HCT116 (cell line): ENCODE results near the gene MIF4GD. TPM values are rescaled to one million over a fixed set of nuclear protein-coding genes. Genes with fewer than 3 reads are reported as not detected.

Experiments used
- ATAC-seq: fragments of 200-7000 bp; cut with Tn5 transposase; 2 replicates; pipeline ENCODE4 v1.9.1; 2020; ENCODE audit warnings: mild to moderate bottlenecking, moderate library complexity
- BruUV-seq: library from RNA; stranded (reverse); fragments of 400-500 nt; replicated peaks from 2 replicates; lab custom pipeline; 2021; lab: Mats Ljungman, UMichigan
- CTCF ChIA-PET: fragments of 300-600 bp; sonication (Branson Sonifier 250); formaldehyde crosslinking; loops from one replicate; lab custom pipeline; 2021; ENCODE audit warnings: antibody characterized with exemption; lab: Charles Lee
- POLR2A ChIA-PET: fragments of 300-600, 350-600 bp; sonication (Branson Sonifier 250); formaldehyde crosslinking; loops from one replicate; lab custom pipeline; 2021; ENCODE audit warnings: antibody characterized with exemption; lab: Charles Lee
- RAD21 ChIA-PET, 2 experiments: fragments of 300-600 bp; sonication (Branson Sonifier 250); formaldehyde crosslinking; loops; one replicate each; lab custom pipeline; 2023; ENCODE audit warnings: low total read pairs in 2 of 2; ENCODE audit not compliant: uncharacterized antibody in 2 of 2, unreplicated experiment in 2 of 2, low non-redundant PET in 1 of 2; lab: Charles Lee
- DNase-seq: peaks from one replicate; pipeline ENCODE4 v3.0.0-alpha.2; 2010; ENCODE audit warnings: low read depth, low spot score
- H2AFZ ChIP-seq: fragments of 200-600 bp; shearing (Covaris generic), sonication (generic); 2 replicates; pipeline ENCODE4 v1.6.1; 2017; ENCODE audit warnings: low read depth, mixed run types, mixed read lengths, antibody characterized with exemption, low read length; ENCODE audit not compliant: poor library complexity, severe bottlenecking
- H3K27ac ChIP-seq: 2 replicates; pipeline ENCODE4 v1.5.1; 2012; ENCODE audit warnings: low read depth, low read length
- H3K27me3 ChIP-seq: fragments of 200-600 bp; sonication (generic); 2 replicates; pipeline ENCODE4 v1.6.1; 2016; ENCODE audit warnings: mixed run types, low read length, mixed read lengths; ENCODE audit not compliant: insufficient read depth
- H3K36me3 ChIP-seq, 2 experiments: fragments of 200-500 bp in 1 of 2; fragments of 200-600 bp in 1 of 2; sonication (Bioruptor generic) in 1 of 2; sonication (generic) in 1 of 2; 2 replicates each; pipeline versions ENCODE4 v1.5.1 to v1.6.1; 2014 to 2016; ENCODE audit warnings: low read length in 2 of 2, inconsistent platforms in 1 of 2, mixed read lengths in 1 of 2, mixed run types in 1 of 2; ENCODE audit not compliant: insufficient read depth in 2 of 2, control insufficient read depth in 1 of 2
- H3K4me1 ChIP-seq, 2 experiments: fragments of 200-600 bp in 1 of 2; sonication (generic) in 1 of 2; 2 replicates each; pipeline versions ENCODE4 v1.5.1 to v1.6.1; 2012 to 2017; ENCODE audit warnings: low read length in 2 of 2, inconsistent platforms in 1 of 2, mild to moderate bottlenecking in 1 of 2, mixed read lengths in 1 of 2, mixed run types in 1 of 2, moderate library complexity in 1 of 2; ENCODE audit not compliant: insufficient read depth in 2 of 2, control insufficient read depth in 1 of 2
- H3K4me2 ChIP-seq: fragments of 200-600 bp; sonication (generic); 2 replicates; pipeline ENCODE4 v1.6.1; 2017; ENCODE audit warnings: mixed run types, low read length, mixed read lengths
- H3K4me3 ChIP-seq, 2 experiments: fragments of 200-600 bp in 1 of 2; sonication (generic) in 1 of 2; replicated peaks in 1 of 2; 2 replicates each; pipeline ENCODE4 v1.5.1; 2011 to 2016; ENCODE audit warnings: low read length in 2 of 2, control low read depth in 1 of 2, low read depth in 1 of 2, mild to moderate bottlenecking in 1 of 2, mixed read lengths in 1 of 2, mixed run types in 1 of 2
- H3K79me2 ChIP-seq: fragments of 200-600 bp; sonication (generic); 2 replicates; pipeline ENCODE4 v1.6.1; 2017; ENCODE audit warnings: mild to moderate bottlenecking, mixed run types, low read length, moderate library complexity, mixed read lengths; ENCODE audit not compliant: insufficient read depth
- H3K9ac ChIP-seq: fragments of 200-600 bp; sonication (generic); 2 replicates; pipeline ENCODE4 v1.6.1; 2016; ENCODE audit warnings: low read length, mixed read lengths
- H3K9me2 ChIP-seq: fragments of 200-600 bp; sonication (generic), shearing (Covaris generic); 2 replicates; pipeline ENCODE4 v1.6.1; 2017; ENCODE audit warnings: mixed run types, mild to moderate bottlenecking, moderate library complexity; ENCODE audit not compliant: insufficient read depth
- H3K9me3 ChIP-seq, 2 experiments: fragments of 200-500 bp in 1 of 2; fragments of 200-600 bp in 1 of 2; sonication (Bioruptor generic) in 1 of 2; sonication (generic) in 1 of 2; 2 replicates each; pipeline ENCODE4 v1.6.1; 2014 to 2017; ENCODE audit warnings: low read length in 2 of 2, mixed read lengths in 2 of 2, inconsistent platforms in 1 of 2, low read depth in 1 of 2, mild to moderate bottlenecking in 1 of 2, mixed run types in 1 of 2, moderate library complexity in 1 of 2; ENCODE audit not compliant: control insufficient read depth in 1 of 2, insufficient read depth in 1 of 2
- H4K20me1 ChIP-seq: fragments of 200-600 bp; sonication (generic), shearing (Covaris generic); 2 replicates; pipeline ENCODE4 v1.6.1; 2017; ENCODE audit warnings: mixed run types, mild to moderate bottlenecking, moderate library complexity; ENCODE audit not compliant: insufficient read depth
- ATF3 ChIP-seq: IDR thresholded peaks from 2 replicates; pipeline ENCODE4 v1.6.1; 2012
- CBX3 ChIP-seq: IDR thresholded peaks from 2 replicates; pipeline ENCODE4 v1.6.1; 2012; ENCODE audit warnings: low read depth
- CEBPB ChIP-seq: IDR thresholded peaks from 2 replicates; pipeline ENCODE4 v1.6.1; 2012; ENCODE audit warnings: low read depth
- CTCF ChIP-seq, 3 experiments: fragments of 200-600 bp in 1 of 3; sonication (generic) in 1 of 3; IDR thresholded peaks in 2 of 3; conservative IDR thresholded peaks in 1 of 3; 2 replicates each; pipeline ENCODE4 v1.5.1; 2012 to 2017; ENCODE audit warnings: low read depth in 2 of 3, low read length in 2 of 3, antibody characterized with exemption in 1 of 3, borderline replicate concordance in 1 of 3, control low read depth in 1 of 3, mild to moderate bottlenecking in 1 of 3, mixed read lengths in 1 of 3, mixed run types in 1 of 3, moderate library complexity in 1 of 3; ENCODE audit not compliant: insufficient read depth in 1 of 3
- ELF1 ChIP-seq: IDR thresholded peaks from 2 replicates; pipeline ENCODE4 v1.6.1; 2012; ENCODE audit warnings: low read depth, borderline replicate concordance
- EZH2phosphoT487 ChIP-seq: fragments of 200-600 bp; IDR thresholded peaks from 2 replicates; pipeline ENCODE4 v1.6.1; 2018; ENCODE audit warnings: antibody characterized with exemption, borderline replicate concordance
- FOSL1 ChIP-seq: IDR thresholded peaks from 2 replicates; pipeline ENCODE4 v1.6.1; 2012; ENCODE audit warnings: low read depth
- MAX ChIP-seq: IDR thresholded peaks from 2 replicates; pipeline ENCODE4 v1.6.1; 2012
- POLR2A ChIP-seq: IDR thresholded peaks from 2 replicates; pipeline ENCODE4 v1.7.0; 2011; ENCODE audit warnings: borderline replicate concordance; ENCODE audit not compliant: insufficient read depth, insufficient read length; ENCODE audit errors: extremely low read depth
- POLR2AphosphoS5 ChIP-seq: IDR thresholded peaks from 2 replicates; pipeline ENCODE4 v1.6.1; 2011; ENCODE audit warnings: mild to moderate bottlenecking, low read depth, low read length, moderate library complexity
- RAD21 ChIP-seq: IDR thresholded peaks from 2 replicates; pipeline ENCODE4 v1.6.1; 2012; ENCODE audit warnings: low read depth, mild to moderate bottlenecking
- REST ChIP-seq: IDR thresholded peaks from 2 replicates; pipeline ENCODE4 v1.6.1; 2012; ENCODE audit warnings: low read depth
- SIN3A ChIP-seq: IDR thresholded peaks from 2 replicates; pipeline ENCODE4 v1.6.1; 2012; ENCODE audit warnings: low read depth
- SP1 ChIP-seq: IDR thresholded peaks from 2 replicates; pipeline ENCODE4 v1.6.1; 2012; ENCODE audit warnings: low read depth
- SRF ChIP-seq: IDR thresholded peaks from 2 replicates; pipeline ENCODE4 v1.6.1; 2012; ENCODE audit warnings: low read depth
- YY1 ChIP-seq: IDR thresholded peaks from 2 replicates; pipeline ENCODE4 v1.6.1; 2011; ENCODE audit warnings: low read length, low read depth, moderate library complexity, mild to moderate bottlenecking; ENCODE audit not compliant: insufficient replicate concordance; ENCODE audit errors: extremely low read depth
- ZBTB33 ChIP-seq: IDR thresholded peaks from 2 replicates; pipeline ENCODE4 v1.6.1; 2011; ENCODE audit warnings: mild to moderate bottlenecking, low read length, moderate library complexity; ENCODE audit not compliant: insufficient replicate concordance; ENCODE audit errors: extremely low read depth
- intact Hi-C: fragments of 100-400 bp; cut with micrococcal nuclease; formaldehyde crosslinking; loops from 2 replicates; pipeline ENCODE4 v1.10.0; 2022
- total RNA-seq: library from RNA; stranded (reverse); gene quantifications from one replicate; pipeline ENCODE4 v1.2.1, GENCODE V29; 2021; ENCODE audit not compliant: unreplicated experiment

The MIF4GD gene
- total RNA-seq, 1 experiment from 2014 or later: 35.2 TPM

GRCh38 chr17:75261336-75262111 lies 9.5 kb downstream of the MIF4GD start, which contains the start of the genes GGA3 and MRPS7:
Gene GGA3 (minus strand): TSS chr17:75261606. CDS start chr17:75261587, 19 bp downstream.
Gene MRPS7 (plus strand): TSS chr17:75261879. CDS start chr17:75261901, 22 bp downstream.
- RAD21 ChIA-PET: interaction anchor here in 1 of 2 experiments (1.2 kb wide), 1 partner anchor 10 kb away, joined by 5 read pairs; the partner anchor contains the start of gene MIF4GD
- Histone ChIP-seq H3K4me1 (peaks cover 17 to 21% of the 10 kb centered on the region in 2 experiments), H3K27me3 (no peaks in the 10 kb centered on the region), H3K4me2 (peak within 1 kb of the TSS; percentile 97), H3K9me3 (no peaks in the 10 kb centered on the region), H3K79me2 (peaks cover 66% of the 10 kb centered on the region), H4K20me1 (no peaks in the 10 kb centered on the region), H2AFZ (peak within 1 kb of the TSS; percentile 1), H3K4me3 (peak within 1 kb of the TSS; percentile 83 to 97), H3K27ac (peak within 1 kb of the TSS; percentile 80), H3K36me3 (peaks cover 18 to 33% of the 10 kb centered on the region in 2 experiments; a peak in 3 of 4 replicates), H3K9ac (peak within 1 kb of the TSS; percentile 92), H3K9me2 (no peaks in the 10 kb centered on the region)
- POLR2A ChIA-PET: interaction anchor here (0.6 to 3.1 kb wide), 9 partner anchors 9 to 489 kb away, joined by 3 to 29 read pairs (median 3); partner anchors contain the start of genes GRB2, MIF4GD, NUP85 and SLC25A19
- intact Hi-C loops: loop anchor here (1.0 to 10.0 kb wide), 2 partner anchors 56 to 147 kb away; partner anchors contain the start of gene NUP85
- no TSS peak for BruUV-seq
- peak; percentile 89 for DNase-seq
- CTCF ChIA-PET: interaction anchor here (1.0 to 5.8 kb wide), 8 partner anchors 9 to 255 kb away, joined by 3 to 42 read pairs (median 4); partner anchors contain the start of genes GRB2, MIF4GD, SLC25A19 and TSEN54
- ATAC-seq: peak; percentile 95
- TF ChIP-seq SIN3A (peak; percentile 71), POLR2AphosphoS5 (peak; percentile 84), RAD21 (no peak; the same call in 1 of the 2 replicates), ZBTB33 (peak; percentile 97), CEBPB (no peak), CBX3 (0 out of 2 replicates have a peak, but pooled peaks have one; percentile 58), SP1 (peak; percentile 86), MAX (peak; percentile 83), POLR2A (no peak), CTCF (IDR thresholded peaks at IDR 0.05 in 2 of 3, conservative IDR thresholded peaks at IDR 0.05 in 1 of 3; ENCODE audit: borderline replicate concordance in 1 of 3, insufficient read depth in 1 of 3, low read depth in 2 of 3, low read length in 2 of 3) (no peak), REST (no peak), ELF1 (no peak), YY1 (peak; percentile 94), FOSL1 (no peak; the same call in 1 of the 2 replicates), ATF3 (no peak), SRF (no peak), EZH2phosphoT487 (no peak)
